Mammary epithelial cell (primary cell): ENCODE data around the gene FRRS1.

Source experiments
- CTCF ChIP-seq, 2 donors: IDR thresholded peaks in 1 of 2; conservative IDR thresholded peaks in 1 of 2; 2 replicates each; pipeline ENCODE4 v1.5.1; 2011 to 2012; ENCODE audit warnings: inconsistent platforms in 2 of 2, low read length in 2 of 2, mild to moderate bottlenecking in 2 of 2, control low read depth in 1 of 2, low read depth in 1 of 2; ENCODE audit not compliant: insufficient read depth in 1 of 2; ENCODE audit errors: extremely low read depth in 1 of 2
- EZH2 ChIP-seq: IDR thresholded peaks from 2 replicates; pipeline ENCODE4 v1.6.1; 2012; ENCODE audit warnings: low read length, inconsistent platforms, borderline replicate concordance

- no peak for TF ChIP-seq CTCF (conservative IDR thresholded peaks at IDR 0.05 in 1 of 2, IDR thresholded peaks at IDR 0.05 in 1 of 2; ENCODE audit: extremely low read depth in 1 of 2, insufficient read depth in 1 of 2, low read depth in 1 of 2, low read length in 2 of 2)
- no peak for TF ChIP-seq EZH2
Measured at GRCh38 chr1:99673315-99673714, 93.1 kb downstream of the FRRS1 start.
